Measurements from ENCODE around the gene CCNJL.

CCNJL gene

DNA sequence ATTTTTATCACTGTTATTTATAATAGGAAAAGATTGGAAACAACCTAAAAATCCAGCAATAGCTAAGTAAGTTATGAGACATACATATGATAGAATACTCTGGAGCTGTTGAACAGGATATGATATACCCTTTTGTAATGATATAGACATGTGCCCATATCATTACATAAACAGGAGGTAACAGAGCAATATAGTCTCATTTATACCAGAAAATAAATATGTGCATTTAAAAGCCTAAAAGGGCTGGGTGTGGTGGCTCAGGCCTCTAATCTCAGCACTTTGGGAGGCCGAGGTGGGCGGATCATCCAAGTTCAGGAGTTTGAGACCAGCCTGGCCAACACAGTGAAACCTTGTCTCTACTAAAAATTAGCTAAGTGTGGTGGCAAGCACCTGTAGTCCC is 85.4 kb downstream of the CCNJL start:
- POLR2A ChIA-PET: no interaction called here
- TF ChIP-seq, protein P1, sequence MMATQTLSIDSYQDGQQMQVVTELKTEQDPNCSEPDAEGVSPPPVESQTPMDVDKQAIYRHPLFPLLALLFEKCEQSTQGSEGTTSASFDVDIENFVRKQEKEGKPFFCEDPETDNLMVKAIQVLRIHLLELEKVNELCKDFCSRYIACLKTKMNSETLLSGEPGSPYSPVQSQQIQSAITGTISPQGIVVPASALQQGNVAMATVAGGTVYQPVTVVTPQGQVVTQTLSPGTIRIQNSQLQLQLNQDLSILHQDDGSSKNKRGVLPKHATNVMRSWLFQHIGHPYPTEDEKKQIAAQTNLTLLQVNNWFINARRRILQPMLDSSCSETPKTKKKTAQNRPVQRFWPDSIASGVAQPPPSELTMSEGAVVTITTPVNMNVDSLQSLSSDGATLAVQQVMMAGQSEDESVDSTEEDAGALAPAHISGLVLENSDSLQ (IDR thresholded peaks at IDR 0.05): no peak
- TF ChIP-seq SUZ12 (IDR thresholded peaks at IDR 0.05) (no peak), NFRKB (IDR thresholded peaks at IDR 0.05) (no peak), HDGF (IDR thresholded peaks at IDR 0.05; ENCODE audit: borderline replicate concordance) (no peak), ZNF384 (IDR thresholded peaks at IDR 0.05) (no peak), ARNT (IDR thresholded peaks at IDR 0.05) (no peak), FOXK2 (IDR thresholded peaks at IDR 0.05) (no peak), FOXA1 (IDR thresholded peaks at IDR 0.05) (no peak), L3MBTL2 (conservative IDR thresholded peaks at IDR 0.05) (no peak), FOXM1 (IDR thresholded peaks at IDR 0.05; ENCODE audit: borderline replicate concordance) (no peak), CTBP1 (IDR thresholded peaks at IDR 0.05; ENCODE audit: borderline replicate concordance) (no peak), ELF4 (IDR thresholded peaks at IDR 0.05) (no peak), TARDBP (IDR thresholded peaks at IDR 0.05) (no peak), BHLHE40 (IDR thresholded peaks at IDR 0.05; ENCODE audit: borderline replicate concordance) (no peak), SP1 (IDR thresholded peaks at IDR 0.05) (no peak), LEF1 (IDR thresholded peaks at IDR 0.05; ENCODE audit: borderline replicate concordance) (no peak)
- CTCF ChIA-PET: interaction anchor here (1.0 to 1.2 kb wide), 2 partner anchors 20 to 28 kb away, joined by 3 to 7 read pairs; no protein-coding TSS in a partner anchor
- DNase-seq (ENCODE audit: extremely low spot score): no peak

DNA sequence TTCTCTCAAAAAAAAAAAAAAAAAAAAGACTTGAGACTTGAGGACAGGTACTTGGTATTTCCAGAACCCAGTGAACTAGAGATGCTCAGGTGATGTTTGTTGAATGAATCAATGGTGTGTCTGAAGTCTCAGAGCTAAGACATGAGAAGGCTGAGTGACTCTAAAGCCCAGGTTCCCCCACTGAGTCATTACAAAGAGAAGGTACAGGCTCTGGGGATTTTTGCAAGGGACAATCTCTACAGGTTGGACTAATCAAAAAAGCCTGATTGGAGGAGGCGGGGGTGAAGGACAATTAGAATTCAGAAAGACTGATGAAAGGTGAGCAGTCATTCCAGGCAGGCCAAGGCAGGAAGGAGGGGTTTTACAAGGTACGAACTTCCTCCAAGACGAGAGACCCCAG is 91.3 kb downstream of the CCNJL start:
- ChIA-PET CTCF (no interaction called here), POLR2A (no interaction called here)
- no peak for TF ChIP-seq FOXM1 (IDR thresholded peaks at IDR 0.05; ENCODE audit: borderline replicate concordance)
- no peak for TF ChIP-seq ZNF384 (IDR thresholded peaks at IDR 0.05)
- TF ChIP-seq, protein P1 (IDR thresholded peaks at IDR 0.05): no peak
- no peak for TF ChIP-seq HDGF (IDR thresholded peaks at IDR 0.05; ENCODE audit: borderline replicate concordance)
- no peak for TF ChIP-seq TARDBP (IDR thresholded peaks at IDR 0.05)
- no peak for TF ChIP-seq CTBP1 (IDR thresholded peaks at IDR 0.05; ENCODE audit: borderline replicate concordance)
- no peak for TF ChIP-seq ELF4 (IDR thresholded peaks at IDR 0.05)
- TF ChIP-seq ARNT (IDR thresholded peaks at IDR 0.05): no peak
- no peak for TF ChIP-seq NFRKB (IDR thresholded peaks at IDR 0.05)
- TF ChIP-seq L3MBTL2 (conservative IDR thresholded peaks at IDR 0.05): no peak
- no peak for TF ChIP-seq FOXK2 (IDR thresholded peaks at IDR 0.05)
- no peak for TF ChIP-seq BHLHE40 (IDR thresholded peaks at IDR 0.05; ENCODE audit: borderline replicate concordance)
- no peak for TF ChIP-seq SUZ12 (IDR thresholded peaks at IDR 0.05)
- TF ChIP-seq FOXA1 (IDR thresholded peaks at IDR 0.05): no peak
- no peak for TF ChIP-seq LEF1 (IDR thresholded peaks at IDR 0.05; ENCODE audit: borderline replicate concordance)
- no peak for TF ChIP-seq SP1 (IDR thresholded peaks at IDR 0.05)
- no peak for DNase-seq (ENCODE audit: extremely low spot score)

GRCh38 chr5:160219356-160219755 is 93.0 kb downstream of the CCNJL start:
- TF ChIP-seq L3MBTL2 (conservative IDR thresholded peaks at IDR 0.05): no peak
- no peak for TF ChIP-seq TARDBP (IDR thresholded peaks at IDR 0.05)
- no peak for TF ChIP-seq HDGF (IDR thresholded peaks at IDR 0.05; ENCODE audit: borderline replicate concordance)
- TF ChIP-seq SP1 (IDR thresholded peaks at IDR 0.05): no peak
- TF ChIP-seq, protein P1 (IDR thresholded peaks at IDR 0.05): no peak
- no peak for TF ChIP-seq FOXM1 (IDR thresholded peaks at IDR 0.05; ENCODE audit: borderline replicate concordance)
- no peak for TF ChIP-seq BHLHE40 (IDR thresholded peaks at IDR 0.05; ENCODE audit: borderline replicate concordance)
- TF ChIP-seq ELF4 (IDR thresholded peaks at IDR 0.05): no peak
- TF ChIP-seq ZNF384 (IDR thresholded peaks at IDR 0.05): no peak
- TF ChIP-seq FOXK2 (IDR thresholded peaks at IDR 0.05): no peak
- TF ChIP-seq NFRKB (IDR thresholded peaks at IDR 0.05): no peak
- no peak for TF ChIP-seq CTBP1 (IDR thresholded peaks at IDR 0.05; ENCODE audit: borderline replicate concordance)
- no peak for TF ChIP-seq ARNT (IDR thresholded peaks at IDR 0.05)
- TF ChIP-seq LEF1 (IDR thresholded peaks at IDR 0.05; ENCODE audit: borderline replicate concordance): no peak
- TF ChIP-seq SUZ12 (IDR thresholded peaks at IDR 0.05): no peak
- no peak for TF ChIP-seq FOXA1 (IDR thresholded peaks at IDR 0.05)
- CTCF ChIA-PET: interaction anchor here (0.8 kb wide), 1 partner anchor 26 kb away, joined by 3 read pairs; no protein-coding TSS in a partner anchor
- no peak for DNase-seq (ENCODE audit: extremely low spot score)
- POLR2A ChIA-PET: no interaction called here

DNA sequence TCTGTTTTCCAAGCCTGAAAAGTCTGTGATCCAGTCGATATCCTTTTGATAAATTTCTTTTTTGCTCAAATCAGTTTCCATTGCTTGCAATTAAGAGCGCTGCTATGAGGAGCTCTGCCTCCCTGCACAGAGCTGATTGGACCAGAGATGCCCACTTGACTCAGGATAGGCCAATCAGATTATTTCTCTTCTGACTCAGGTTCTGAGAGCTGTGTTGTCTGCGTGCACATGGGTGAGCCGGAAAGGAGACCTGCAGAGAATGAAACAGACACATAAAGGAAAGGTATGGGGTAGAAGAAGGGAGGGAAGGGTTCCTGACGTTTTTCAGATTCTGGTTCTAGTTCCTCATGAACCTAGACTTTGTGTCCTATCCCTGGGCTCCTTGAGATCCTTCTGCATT is 98.8 kb downstream of the CCNJL start:
- ChIA-PET CTCF (no interaction called here), POLR2A (no interaction called here)
- no peak for TF ChIP-seq ARNT (IDR thresholded peaks at IDR 0.05)
- no peak for TF ChIP-seq TARDBP (IDR thresholded peaks at IDR 0.05)
- no peak for TF ChIP-seq FOXM1 (IDR thresholded peaks at IDR 0.05; ENCODE audit: borderline replicate concordance)
- TF ChIP-seq FOXA1 (IDR thresholded peaks at IDR 0.05): no peak
- TF ChIP-seq ELF4 (IDR thresholded peaks at IDR 0.05): no peak
- TF ChIP-seq SP1 (IDR thresholded peaks at IDR 0.05): no peak
- TF ChIP-seq NFRKB (IDR thresholded peaks at IDR 0.05): no peak
- TF ChIP-seq HDGF (IDR thresholded peaks at IDR 0.05; ENCODE audit: borderline replicate concordance): no peak
- DNase-seq (ENCODE audit: extremely low spot score): no peak

- no peak for DNase-seq (ENCODE audit: extremely low spot score)
- CTCF ChIA-PET: interaction anchor here (1.1 kb wide), 1 partner anchor 131 kb away, joined by 4 read pairs; no protein-coding TSS in a partner anchor
- TF ChIP-seq FOXA1 (IDR thresholded peaks at IDR 0.05) (no peak), ARNT (IDR thresholded peaks at IDR 0.05) (no peak), L3MBTL2 (conservative IDR thresholded peaks at IDR 0.05) (no peak), HDGF (IDR thresholded peaks at IDR 0.05; ENCODE audit: borderline replicate concordance) (no peak), FOXM1 (IDR thresholded peaks at IDR 0.05; ENCODE audit: borderline replicate concordance) (no peak), LEF1 (IDR thresholded peaks at IDR 0.05; ENCODE audit: borderline replicate concordance) (no peak), SUZ12 (IDR thresholded peaks at IDR 0.05) (no peak), SP1 (IDR thresholded peaks at IDR 0.05) (no peak), BHLHE40 (IDR thresholded peaks at IDR 0.05; ENCODE audit: borderline replicate concordance) (no peak), TARDBP (IDR thresholded peaks at IDR 0.05) (no peak), FOXK2 (IDR thresholded peaks at IDR 0.05) (no peak), NFRKB (IDR thresholded peaks at IDR 0.05) (no peak), ELF4 (IDR thresholded peaks at IDR 0.05) (no peak), ZNF384 (IDR thresholded peaks at IDR 0.05) (no peak), CTBP1 (IDR thresholded peaks at IDR 0.05; ENCODE audit: borderline replicate concordance) (no peak)
- TF ChIP-seq, protein P1 (IDR thresholded peaks at IDR 0.05): no peak
- POLR2A ChIA-PET: no interaction called here
These were observed 101.0 kb downstream of the CCNJL start for GRCh38 chr5:160211352-160211751.

All from HEK293T (cell line).